H1 (cell line): ENCODE data around the gene RPS26. TPM values are rescaled to one million over a fixed set of nuclear protein-coding genes. Genes with fewer than 3 reads are reported as not detected.

Source experiments
- CTCF ChIA-PET: fragments of 300-600 bp; sonication (Branson Sonifier 250); formaldehyde crosslinking; loops from one replicate; lab custom pipeline; 2021; ENCODE audit not compliant: partially characterized antibody; lab: Charles Lee
- POLR2A ChIA-PET: fragments of 300-600 bp; sonication (Branson Sonifier 250); formaldehyde crosslinking; loops from one replicate; lab custom pipeline; 2021; ENCODE audit warnings: inconsistent platforms; ENCODE audit not compliant: partially characterized antibody; lab: Charles Lee
- DNase-seq, 2 experiments: peaks; one replicate each; pipeline versions ENCODE4 v3.0.0 to v3.0.0-alpha.2; 2010 to 2022; ENCODE audit warnings: low spot score in 2 of 2, low read depth in 1 of 2, mixed read lengths in 1 of 2
- FAIRE-seq: peaks from 2 replicates; lab custom pipeline; 2011; peaks lifted over from hg19 to GRCh38; lab: Jason Lieb, UNC
- H2AFZ ChIP-seq: 2 replicates; pipeline ENCODE4 v1.8.1; 2012; ENCODE audit warnings: low read length, inconsistent platforms
- H2AK5ac ChIP-seq: 2 replicates; pipeline ENCODE4 v1.6.1; 2013; ENCODE audit warnings: low read depth, low read length
- H2BK120ac ChIP-seq: replicated peaks from 2 replicates; pipeline ENCODE3; 2013; ENCODE audit warnings: low read depth, low read length, inconsistent platforms
- H2BK12ac ChIP-seq: 2 replicates; pipeline ENCODE4 v1.6.1; 2013; ENCODE audit warnings: low read depth, low read length
- H2BK15ac ChIP-seq: 2 replicates; pipeline ENCODE4 v1.6.1; 2013; ENCODE audit warnings: low read length
- H2BK20ac ChIP-seq: 2 replicates; pipeline ENCODE4 v1.6.1; 2013; ENCODE audit warnings: low read length
- H2BK5ac ChIP-seq: 2 replicates; pipeline ENCODE4 v1.6.1; 2013; ENCODE audit warnings: low read depth, low read length
- H3K14ac ChIP-seq: 2 replicates; pipeline ENCODE4 v1.6.1; 2013; ENCODE audit warnings: inconsistent platforms; ENCODE audit not compliant: insufficient read length
- H3K18ac ChIP-seq: 2 replicates; pipeline ENCODE4 v1.6.1; 2013; ENCODE audit warnings: low read length; ENCODE audit errors: extremely low read depth
- H3K23ac ChIP-seq: 2 replicates; pipeline ENCODE4 v1.6.1; 2013; ENCODE audit warnings: inconsistent platforms; ENCODE audit not compliant: insufficient read length
- H3K23me2 ChIP-seq: 2 replicates; pipeline ENCODE4 v1.6.1; 2013; ENCODE audit warnings: low read depth, low read length
- H3K27ac ChIP-seq: 2 replicates; pipeline ENCODE4 v1.6.1; 2011; ENCODE audit warnings: low read depth, low read length, inconsistent platforms
- H3K27me3 ChIP-seq, 4 experiments: replicated peaks in 1 of 4; 1 replicate in 1 of 4; 2 replicates in 3 of 4; pipeline versions ENCODE4 v1.6.1 to v1.8.1; 2011 to 2013; ENCODE audit warnings: low read length in 3 of 4, mild to moderate bottlenecking in 3 of 4, inconsistent platforms in 2 of 4, mixed read lengths in 2 of 4, moderate library complexity in 1 of 4; ENCODE audit not compliant: control insufficient read depth in 3 of 4, insufficient read depth in 3 of 4; ENCODE audit errors: extremely low read depth in 1 of 4
- H3K36me3 ChIP-seq, 4 experiments: 2 replicates each; pipeline versions ENCODE4 v1.6.1 to v1.8.1; 2011 to 2013; ENCODE audit warnings: mild to moderate bottlenecking in 4 of 4, low read length in 3 of 4, moderate library complexity in 2 of 4, control low read depth in 1 of 4, inconsistent platforms in 1 of 4; ENCODE audit not compliant: insufficient read depth in 4 of 4, control insufficient read depth in 2 of 4
- H3K4ac ChIP-seq: replicated peaks from 2 replicates; pipeline ENCODE3; 2013; ENCODE audit warnings: low read length, low read depth, mixed read lengths, inconsistent platforms; ENCODE audit not compliant: insufficient read length
- H3K4me1 ChIP-seq, 4 experiments: replicated peaks in 1 of 4; 1 replicate in 1 of 4; 2 replicates in 3 of 4; pipeline versions ENCODE4 v1.6.1 to v1.8.1; 2011 to 2013; ENCODE audit warnings: low read length in 3 of 4, inconsistent platforms in 2 of 4, mixed read lengths in 1 of 4; ENCODE audit not compliant: insufficient read depth in 4 of 4, control insufficient read depth in 3 of 4
- H3K4me2 ChIP-seq, 2 experiments: 2 replicates each; pipeline versions ENCODE4 v1.6.1 to v1.8.1; 2011 to 2013; ENCODE audit warnings: low read depth in 2 of 2, low read length in 2 of 2, control low read depth in 1 of 2, inconsistent platforms in 1 of 2, mild to moderate bottlenecking in 1 of 2; ENCODE audit not compliant: insufficient read depth in 1 of 2
- H3K4me3 ChIP-seq, 4 experiments: fragments of 200-600, 300-600 bp in 1 of 4; sonication (generic), shearing (Covaris generic), sonication (Bioruptor Twin) in 1 of 4; 2 replicates each; pipeline versions ENCODE4 v1.5.1 to v1.8.1; 2011 to 2016; ENCODE audit warnings: low read length in 4 of 4, low read depth in 3 of 4, control low read depth in 2 of 4, inconsistent platforms in 2 of 4, mild to moderate bottlenecking in 2 of 4, mixed read lengths in 1 of 4, moderate library complexity in 1 of 4; ENCODE audit not compliant: insufficient read depth in 2 of 4; ENCODE audit errors: extremely low read depth in 1 of 4
- H3K56ac ChIP-seq: replicated peaks from 2 replicates; pipeline ENCODE3; 2013; ENCODE audit warnings: low read depth, mild to moderate bottlenecking, mixed read lengths, low read length, inconsistent platforms; ENCODE audit not compliant: insufficient read length
- H3K79me1 ChIP-seq: 2 replicates; pipeline ENCODE4 v1.6.1; 2013; ENCODE audit warnings: low read depth, low read length, control low read depth
- H3K79me2 ChIP-seq, 2 experiments: 2 replicates each; pipeline versions ENCODE4 v1.6.1 to v1.8.1; 2012 to 2013; ENCODE audit warnings: low read length in 2 of 2, mild to moderate bottlenecking in 2 of 2, inconsistent platforms in 1 of 2; ENCODE audit not compliant: insufficient read depth in 2 of 2, control insufficient read depth in 1 of 2
- H3K9ac ChIP-seq, 4 experiments: replicated peaks in 1 of 4; 1 replicate in 1 of 4; 2 replicates in 3 of 4; pipeline versions ENCODE4 v1.6.1 to v1.8.1; 2011 to 2013; ENCODE audit warnings: low read depth in 3 of 4, low read length in 3 of 4, control low read depth in 2 of 4, mild to moderate bottlenecking in 2 of 4, moderate library complexity in 2 of 4, inconsistent platforms in 1 of 4; ENCODE audit errors: extremely low read depth in 1 of 4
- H3K9me3 ChIP-seq, 2 experiments: 2 replicates each; pipeline versions ENCODE4 v1.6.1 to v1.8.1; 2012 to 2013; ENCODE audit warnings: mild to moderate bottlenecking in 2 of 2, moderate library complexity in 2 of 2, control low read depth in 1 of 2, inconsistent platforms in 1 of 2, low read depth in 1 of 2, low read length in 1 of 2, mixed read lengths in 1 of 2; ENCODE audit not compliant: insufficient read depth in 2 of 2
- H4K20me1 ChIP-seq, 2 experiments: replicated peaks in 1 of 2; 2 replicates each; pipeline versions ENCODE3 to v1.8.1; 2011 to 2013; ENCODE audit warnings: inconsistent platforms in 2 of 2, low read length in 2 of 2, mild to moderate bottlenecking in 1 of 2; ENCODE audit not compliant: insufficient read depth in 2 of 2, control insufficient read depth in 1 of 2
- H4K5ac ChIP-seq: 2 replicates; pipeline ENCODE4 v1.6.1; 2013; ENCODE audit warnings: low read length, low read depth, mixed read lengths, inconsistent platforms; ENCODE audit not compliant: insufficient read length
- H4K8ac ChIP-seq: 2 replicates; pipeline ENCODE4 v1.8.0; 2013; ENCODE audit warnings: mild to moderate bottlenecking, moderate library complexity, low read length, inconsistent platforms; ENCODE audit not compliant: insufficient read depth; ENCODE audit errors: extremely low read depth
- H4K91ac ChIP-seq: replicated peaks from 2 replicates; pipeline ENCODE3; 2013; ENCODE audit warnings: low read length, mixed read lengths, inconsistent platforms; ENCODE audit not compliant: insufficient read length
- CHD1 ChIP-seq: IDR thresholded peaks from 2 replicates; pipeline ENCODE4 v1.6.1; 2012; ENCODE audit warnings: low read depth, low read length, improper control_type of control experiment
- GTF2F1 ChIP-seq: IDR thresholded peaks from 2 replicates; pipeline ENCODE4 v1.6.1; 2012; ENCODE audit warnings: low read depth, low read length, improper control_type of control experiment, borderline replicate concordance
- POLR2AphosphoS5 ChIP-seq: IDR thresholded peaks from 2 replicates; pipeline ENCODE4 v1.6.1; 2011; ENCODE audit warnings: low read depth, low read length
- SIX5 ChIP-seq: IDR thresholded peaks from 2 replicates; pipeline ENCODE4 v1.6.1; 2011; ENCODE audit warnings: mild to moderate bottlenecking, low read depth, low read length
- SUZ12 ChIP-seq: fragments of 200-600 bp; sonication (generic); IDR thresholded peaks from 2 replicates; pipeline ENCODE4 v1.6.1; 2012; ENCODE audit warnings: mild to moderate bottlenecking, inconsistent platforms, low read length, moderate library complexity, mixed read lengths
- TCF12 ChIP-seq: IDR thresholded peaks from 2 replicates; pipeline ENCODE4 v1.6.1; 2011; ENCODE audit warnings: low read depth, mild to moderate bottlenecking, low read length
- YY1 ChIP-seq: IDR thresholded peaks from 2 replicates; pipeline ENCODE4 v1.6.1; 2011; ENCODE audit warnings: low read depth, mild to moderate bottlenecking, low read length
- WGBS, 2 experiments: shearing (Covaris generic) in 1 of 2; methylation state at CpG; one replicate each; pipeline versions ENCODE4 v1.1.6 to v1.1.7; 2013 to 2015; ENCODE audit warnings: low lambda C conversion rate in 2 of 2, mixed read lengths in 2 of 2, inconsistent platforms in 1 of 2, low coverage in 1 of 2, missing lambda C conversion rate in 1 of 2; ENCODE audit not compliant: insufficient replicate concordance in 2 of 2, insufficient coverage in 1 of 2, insufficient read length in 1 of 2; ENCODE audit errors: extremely low coverage in 1 of 2, missing lambda C conversion rate in 1 of 2; 5-methylcytosine and 5-hydroxymethylcytosine counted together
- long read RNA-seq, 2 experiments: library from RNA in 1 of 2; library from capped mRNA in 1 of 2; stranded (forward); transcript quantifications; one replicate each; pipeline ENCODE4 v2.0.0, GENCODE V29; 2021; ENCODE audit warnings: inconsistent platforms in 1 of 2
- polyA minus RNA-seq, 3 experiments: library from RNA; depleted of rRNA, polyadenylated mRNA; stranded (reverse); fragments of >200 nt; gene quantifications; 1 replicate in 2 of 3; 2 replicates in 1 of 3; pipeline ENCODE4 v1.2.3, GENCODE V29; 2011
- polyA plus RNA-seq, 7 experiments: library from polyadenylated mRNA; depleted of rRNA in 3 of 7; stranded (reverse) in 5 of 7; unstranded in 2 of 7; fragments of >200 nt in 5 of 7; fragments of 200-250 nt in 2 of 7; gene quantifications; 1 replicate in 5 of 7; 2 replicates in 1 of 7; 4 replicates in 1 of 7; pipeline versions ENCODE4 v1.2.1 to v1.2.3, GENCODE V29; 2011 to 2013; ENCODE audit warnings: missing spikeins in 2 of 7, mixed read lengths in 2 of 7
- total RNA-seq: library from RNA; stranded (reverse); fragmentation: NEBNext Ultra II Directional; extraction: Animal tissue kit (Norgen Biotek cat#: 25700); gene quantifications from 2 replicates; pipeline ENCODE4 v1.2.1, GENCODE V29; 2021

Gene RPS26
- total RNA-seq, result 53.4 and 64.3 TPM in 2 replicates
- 1,236 and 1,922 TPM in 2 replicates for polyA plus RNA-seq (2011; rRNA removed)
- 1,367 TPM for polyA plus RNA-seq (2011; cell fraction: cytosol; rRNA removed)
- polyA plus RNA-seq (2011; cell fraction: nucleus; rRNA removed), result 259 TPM
- 666 to 921 TPM (median 701 TPM) in 4 replicates for polyA plus RNA-seq (2012, experiment 1 of 2)
- polyA plus RNA-seq (2012, experiment 2 of 2), result 1,419 TPM
- polyA plus RNA-seq (2013, experiment 1 of 2), result 1,796 TPM
- polyA plus RNA-seq (2013, experiment 2 of 2), result 1,827 TPM
- 257 and 286 TPM in 2 replicates for polyA minus RNA-seq (2011; rRNA and poly(A)+ RNA removed)
- 72.8 TPM for polyA minus RNA-seq (2011; cell fraction: cytosol; rRNA and poly(A)+ RNA removed)
- 102 TPM for polyA minus RNA-seq (2011; cell fraction: nucleus; rRNA and poly(A)+ RNA removed)
- long read RNA-seq, experiment 1, transcript RPS26-204 (4 exons, 1,140 nt), result major isoform, 100 of 110 reads
- long read RNA-seq, experiment 1, partial matches to known transcripts, result 3 of 110 reads
- long read RNA-seq, experiment 1, other reads (novel, unspliced or antisense), result 5 of 110 reads
- long read RNA-seq, experiment 2, transcript RPS26-202 (3 exons, 1,204 nt), result major isoform, 5 of 9 reads
- long read RNA-seq, experiment 2, partial matches to known transcripts, result 3 of 9 reads
- long read RNA-seq, experiment 2, other reads (novel, unspliced or antisense), result 0 of 9 reads

GRCh38 chr12:56041552-56042429, at the start of gene RPS26:
Gene RPS26, plus strand, starts transcription at chr12:56041918. Its CDS starts 249 bp downstream, at chr12:56042167.
- CTCF ChIA-PET, result interaction anchor here (1.0 to 5.1 kb wide), 6 partner anchors 12 to 61 kb away, joined by 3 to 54 read pairs (median 6); partner anchors contain the start of gene SUOX
- H3K79me2 ChIP-seq, result peaks cover 6 to 19% of the 10 kb centered on the region in 2 experiments
- H3K27ac ChIP-seq, result peak within 1 kb of the TSS; percentile 98
- H2AFZ ChIP-seq, result peak within 1 kb of the TSS; percentile 96
- H3K4ac ChIP-seq, result peak within 1 kb of the TSS; percentile 80
- peak within 1 kb of the TSS; percentile 91 to 96 (median 94) for H3K9ac ChIP-seq
- POLR2A ChIA-PET, result interaction anchor here (0.5 to 5.2 kb wide), 13 partner anchors 9 to 293 kb away, joined by 3 to 46 read pairs (median 3); partner anchors contain the start of genes IKZF4, RPL41, SUOX and ZC3H10
- peak; percentile 89 to 99 for DNase-seq
- H2BK12ac ChIP-seq, result peak within 1 kb of the TSS; percentile 62; the same call in 1 of the 2 replicates
- peak within 1 kb of the TSS; percentile 95 for H2BK120ac ChIP-seq
- peak within 1 kb of the TSS; percentile 84 for H3K18ac ChIP-seq
- peak within 1 kb of the TSS; percentile 97 for H4K5ac ChIP-seq
- no peaks in the 10 kb centered on the region for H3K27me3 ChIP-seq
- peak within 1 kb of the TSS; percentile 88 for H3K56ac ChIP-seq
- peaks cover 0 to 4% of the 10 kb centered on the region in 2 experiments for H4K20me1 ChIP-seq
- peaks cover 0 to 12% (median 4%) of the 10 kb centered on the region in 4 experiments; a peak in 5 of 7 replicates for H3K4me1 ChIP-seq
- peak within 1 kb of the TSS; percentile 72 to 91 for H3K4me2 ChIP-seq
- H3K14ac ChIP-seq, result no peak within 1 kb of the TSS
- H2BK20ac ChIP-seq, result 0 out of 2 replicates have a peak within 1 kb of the TSS, but pooled peaks have one; percentile 91
- FAIRE-seq, result peak; percentile 87
- WGBS, 2 experiments, result 1% methylated on average over 49 of the region's 50 CpGs; no CpG with 5 or more reads in 1 of the 2 experiments
- no peak within 1 kb of the TSS for H2BK15ac ChIP-seq
- H2AK5ac ChIP-seq, result no peak within 1 kb of the TSS; the same call in 1 of the 2 replicates
- peaks cover 13 to 30% (median 21%) of the 10 kb centered on the region in 4 experiments for H3K36me3 ChIP-seq
- peak within 1 kb of the TSS; percentile 90 for H4K91ac ChIP-seq
- no peaks in the 10 kb centered on the region for H3K9me3 ChIP-seq
- H2BK5ac ChIP-seq, result peak within 1 kb of the TSS; percentile 98
- H3K4me3 ChIP-seq, result peak within 1 kb of the TSS; percentile 73 to 95 (median 86)
- H3K79me1 ChIP-seq, result peaks cover 3% of the 10 kb centered on the region; the same call in 1 of the 2 replicates
- H4K8ac ChIP-seq, result peak within 1 kb of the TSS; percentile 93; the same call in 1 of the 2 replicates
- peaks cover 7% of the 10 kb centered on the region for H3K23me2 ChIP-seq
- H3K23ac ChIP-seq, result no peak within 1 kb of the TSS
- peak; percentile 69; the same call in 1 of the 2 replicates for TF ChIP-seq YY1
- TF ChIP-seq TCF12, result peak; percentile 68; the same call in 1 of the 2 replicates
- no peak for TF ChIP-seq SUZ12
- TF ChIP-seq GTF2F1, result 0 out of 2 replicates have a peak, but pooled peaks have one; percentile 85
- TF ChIP-seq SIX5, result peak; percentile 70
- 0 out of 2 replicates have a peak, but pooled peaks have one; percentile 36 for TF ChIP-seq CHD1
- peak; percentile 99 for TF ChIP-seq POLR2AphosphoS5
